GM21515 (cell line): Measurements from ENCODE around the gene ZMIZ1.

Source experiments
- ATAC-seq: cut with Tn5 transposase; IDR thresholded peaks from one replicate; pipeline ENCODE4 v1.9.1; 2021; ENCODE audit not compliant: unreplicated experiment

ZMIZ1 gene

GRCh38 chr10:79167537-79167936, 98.8 kb downstream of the ZMIZ1 start:
- ATAC-seq: no peak

- no peak for ATAC-seq
These were observed 99.4 kb downstream of the ZMIZ1 start for GRCh38 chr10:79168210-79168609.

- ATAC-seq: no peak
These were observed 101.5 kb downstream of the ZMIZ1 start for GRCh38 chr10:79170226-79170752.

GRCh38 chr10:79170993-79171392, 102.2 kb downstream of the ZMIZ1 start:
- ATAC-seq: no peak

- ATAC-seq: no peak
These were observed 102.7 kb downstream of the ZMIZ1 start for GRCh38 chr10:79171504-79171903.

- no peak for ATAC-seq
These were observed 104.1 kb downstream of the ZMIZ1 start for GRCh38 chr10:79172881-79173280.

- ATAC-seq: no peak
These were observed 105.0 kb downstream of the ZMIZ1 start for GRCh38 chr10:79173582-79174262.

GRCh38 chr10:79176052-79176501, 107.3 kb downstream of the ZMIZ1 start:
- ATAC-seq: no peak

GRCh38 chr10:79176949-79177602, 108.3 kb downstream of the ZMIZ1 start:
- ATAC-seq: no peak

GRCh38 chr10:79178070-79178576, 109.4 kb downstream of the ZMIZ1 start:
- ATAC-seq: no peak

GRCh38 chr10:79178614-79179163, 109.9 kb downstream of the ZMIZ1 start:
- ATAC-seq: no peak

- ATAC-seq: no peak
These were observed 110.6 kb downstream of the ZMIZ1 start for GRCh38 chr10:79179164-79179956.

- ATAC-seq: no peak
These were observed 111.2 kb downstream of the ZMIZ1 start for GRCh38 chr10:79179957-79180309.

GRCh38 chr10:79180414-79181221, 111.9 kb downstream of the ZMIZ1 start:
- ATAC-seq: no peak

- ATAC-seq: no peak
These were observed 112.5 kb downstream of the ZMIZ1 start for GRCh38 chr10:79181227-79181626.

- ATAC-seq: no peak
These were observed 113.1 kb downstream of the ZMIZ1 start for GRCh38 chr10:79181698-79182521.

GRCh38 chr10:79182781-79183467, 114.2 kb downstream of the ZMIZ1 start:
- ATAC-seq: no peak

GRCh38 chr10:79183468-79183865, 114.7 kb downstream of the ZMIZ1 start:
- no peak for ATAC-seq

GRCh38 chr10:79184145-79184625, 115.4 kb downstream of the ZMIZ1 start:
- no peak for ATAC-seq
